PFSK-1 (cell line): ENCODE results near the gene TLR2.

Experiments used
- FOXP2 ChIP-seq: optimal IDR thresholded peaks from 2 replicates; pipeline ENCODE3; 2011; ENCODE audit warnings: borderline replicate concordance, control low read depth, inconsistent platforms; ENCODE audit not compliant: insufficient read depth; ENCODE audit errors: extremely low read length, extremely low read depth
- POLR2AphosphoS5 ChIP-seq: IDR thresholded peaks from 2 replicates; pipeline ENCODE4 v1.6.1; 2012; ENCODE audit warnings: low read depth, mild to moderate bottlenecking, control low read depth, low read length, moderate library complexity
- SIN3A ChIP-seq: IDR thresholded peaks from 2 replicates; pipeline ENCODE4 v1.6.1; 2012; ENCODE audit warnings: mild to moderate bottlenecking, low read length, moderate library complexity, borderline replicate concordance; ENCODE audit not compliant: insufficient read depth
- TAF1 ChIP-seq: IDR thresholded peaks from 2 replicates; pipeline ENCODE4 v1.6.1; 2012; ENCODE audit warnings: low read length, control low read depth, borderline replicate concordance; ENCODE audit not compliant: insufficient read depth
- TF ChIP-seq, protein P1 (sequence below), 2 experiments: IDR thresholded peaks; 2 replicates each; pipeline versions ENCODE4 v1.6.1 to v1.8.0; 2011 to 2012; ENCODE audit warnings: low read depth in 2 of 2, low read length in 2 of 2, control low read depth in 1 of 2, inconsistent platforms in 1 of 2, mild to moderate bottlenecking in 1 of 2, moderate library complexity in 1 of 2; ENCODE audit not compliant: insufficient read depth in 1 of 2

The TLR2 gene

DNA sequence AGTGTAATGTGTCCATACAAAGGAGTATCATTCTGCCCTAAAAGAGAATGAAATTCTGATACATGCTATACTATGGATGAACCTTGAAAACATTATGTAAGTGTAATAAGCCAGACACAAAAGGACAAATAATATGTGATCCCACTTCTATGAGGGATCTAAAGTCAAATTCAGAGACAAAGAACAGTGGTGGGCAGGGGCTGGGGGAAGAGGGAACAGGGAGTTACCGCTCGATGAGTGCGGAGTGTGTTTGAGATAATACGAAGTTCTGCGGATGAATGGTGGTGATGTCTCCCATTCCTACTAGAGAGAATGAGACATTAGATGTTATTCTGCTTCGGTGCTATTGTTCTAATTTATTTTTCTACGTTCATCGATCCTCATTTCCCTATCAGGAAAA lies 46.1 kb upstream of the TLR2 start:
- TF ChIP-seq, protein P1, sequence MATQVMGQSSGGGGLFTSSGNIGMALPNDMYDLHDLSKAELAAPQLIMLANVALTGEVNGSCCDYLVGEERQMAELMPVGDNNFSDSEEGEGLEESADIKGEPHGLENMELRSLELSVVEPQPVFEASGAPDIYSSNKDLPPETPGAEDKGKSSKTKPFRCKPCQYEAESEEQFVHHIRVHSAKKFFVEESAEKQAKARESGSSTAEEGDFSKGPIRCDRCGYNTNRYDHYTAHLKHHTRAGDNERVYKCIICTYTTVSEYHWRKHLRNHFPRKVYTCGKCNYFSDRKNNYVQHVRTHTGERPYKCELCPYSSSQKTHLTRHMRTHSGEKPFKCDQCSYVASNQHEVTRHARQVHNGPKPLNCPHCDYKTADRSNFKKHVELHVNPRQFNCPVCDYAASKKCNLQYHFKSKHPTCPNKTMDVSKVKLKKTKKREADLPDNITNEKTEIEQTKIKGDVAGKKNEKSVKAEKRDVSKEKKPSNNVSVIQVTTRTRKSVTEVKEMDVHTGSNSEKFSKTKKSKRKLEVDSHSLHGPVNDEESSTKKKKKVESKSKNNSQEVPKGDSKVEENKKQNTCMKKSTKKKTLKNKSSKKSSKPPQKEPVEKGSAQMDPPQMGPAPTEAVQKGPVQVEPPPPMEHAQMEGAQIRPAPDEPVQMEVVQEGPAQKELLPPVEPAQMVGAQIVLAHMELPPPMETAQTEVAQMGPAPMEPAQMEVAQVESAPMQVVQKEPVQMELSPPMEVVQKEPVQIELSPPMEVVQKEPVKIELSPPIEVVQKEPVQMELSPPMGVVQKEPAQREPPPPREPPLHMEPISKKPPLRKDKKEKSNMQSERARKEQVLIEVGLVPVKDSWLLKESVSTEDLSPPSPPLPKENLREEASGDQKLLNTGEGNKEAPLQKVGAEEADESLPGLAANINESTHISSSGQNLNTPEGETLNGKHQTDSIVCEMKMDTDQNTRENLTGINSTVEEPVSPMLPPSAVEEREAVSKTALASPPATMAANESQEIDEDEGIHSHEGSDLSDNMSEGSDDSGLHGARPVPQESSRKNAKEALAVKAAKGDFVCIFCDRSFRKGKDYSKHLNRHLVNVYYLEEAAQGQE (IDR thresholded peaks at IDR 0.05; ENCODE audit: insufficient read depth in 1 of 2, low read depth in 2 of 2, low read length in 2 of 2): no peak
- TF ChIP-seq SIN3A (no peak), POLR2AphosphoS5 (no peak), TAF1 (no peak), FOXP2 (no peak)

DNA sequence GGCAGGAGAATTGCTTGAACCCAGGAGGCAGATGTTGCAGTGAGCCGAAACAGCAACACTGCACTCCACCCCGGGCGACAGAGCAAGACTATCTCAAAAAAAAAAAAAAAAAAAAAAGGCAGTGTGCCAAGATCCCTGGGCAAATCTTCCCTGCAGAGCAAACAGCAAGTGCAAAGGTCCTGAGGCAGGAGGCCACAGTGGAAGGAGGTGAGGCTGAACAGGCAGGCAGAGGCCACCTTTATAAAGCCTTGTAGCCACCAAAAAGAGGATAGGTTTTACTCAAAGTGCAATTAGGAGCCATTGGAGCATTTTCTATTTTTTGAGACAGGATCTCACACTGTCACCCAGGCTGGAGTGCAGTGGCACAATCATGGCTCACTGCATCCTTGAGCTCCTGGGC lies 45.1 kb upstream of the TLR2 start:
- TF ChIP-seq, protein P1 (IDR thresholded peaks at IDR 0.05; ENCODE audit: insufficient read depth in 1 of 2, low read depth in 2 of 2, low read length in 2 of 2): no peak
- TF ChIP-seq FOXP2 (no peak), TAF1 (no peak), POLR2AphosphoS5 (no peak)

- TF ChIP-seq SIN3A (no peak), TAF1 (no peak), POLR2AphosphoS5 (no peak), FOXP2 (no peak)
- TF ChIP-seq, protein P1 (IDR thresholded peaks at IDR 0.05; ENCODE audit: insufficient read depth in 1 of 2, low read depth in 2 of 2, low read length in 2 of 2): no peak
Observed at GRCh38 chr4:153639833-153640802, 44.0 kb upstream of the TLR2 start.

DNA sequence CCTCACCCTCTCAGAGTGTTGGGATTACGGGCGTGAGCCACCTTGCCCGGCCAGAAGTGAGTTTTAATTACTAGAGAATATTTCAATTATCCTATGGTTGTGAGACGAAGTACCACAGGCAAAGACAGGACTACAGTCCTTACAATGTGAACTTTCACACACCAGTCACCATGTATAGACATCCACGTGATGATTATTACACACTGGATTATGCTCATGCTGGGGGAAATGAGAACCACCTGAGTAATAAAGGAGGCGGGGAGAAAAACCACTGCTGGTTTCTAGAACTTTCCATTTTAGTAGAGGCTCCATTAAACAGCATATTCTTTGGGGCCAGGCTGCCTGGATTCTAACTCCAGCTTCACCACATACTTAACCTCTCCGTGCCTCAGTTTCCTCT lies 42.5 kb upstream of the TLR2 start:
- TF ChIP-seq POLR2AphosphoS5 (no peak), TAF1 (no peak), SIN3A (no peak), FOXP2 (no peak)
- TF ChIP-seq, protein P1 (IDR thresholded peaks at IDR 0.05; ENCODE audit: insufficient read depth in 1 of 2, low read depth in 2 of 2, low read length in 2 of 2): no peak
